Thoracic aorta (tissue), 2 donors: ENCODE measurements around the gene KIRREL3. TPM values are rescaled to one million over a fixed set of nuclear protein-coding genes. Genes with fewer than 3 reads are reported as not detected.

Source experiments
- ATAC-seq: fragments of 150-250 bp; one replicate; pipeline ENCODE4 v1.8.0; 2017; ENCODE audit warnings: low read depth; ENCODE audit not compliant: insufficient number of reproducible peaks, low FRiP score
- DNase-seq: peaks from one replicate; pipeline ENCODE4 v3.0.0-alpha.2; 2020; ENCODE audit warnings: low spot score
- H3K27ac ChIP-seq, 2 donors: fragments of 200-600 bp; sonication (generic); 1 replicate in 1 of 2; 2 replicates in 1 of 2; pipeline ENCODE4 v1.5.1; 2016; ENCODE audit warnings: mild to moderate bottlenecking in 2 of 2, moderate library complexity in 2 of 2
- H3K27me3 ChIP-seq: fragments of 200-600 bp; sonication (generic); replicated peaks from 2 replicates; pipeline ENCODE4 v1.6.0; 2016; ENCODE audit warnings: mild to moderate bottlenecking; ENCODE audit not compliant: insufficient read depth
- H3K36me3 ChIP-seq: fragments of 200-600 bp; sonication (generic); one replicate; pipeline ENCODE4 v1.5.1; 2016
- H3K4me1 ChIP-seq, 2 donors: fragments of 200-600 bp; sonication (generic); 1 replicate in 1 of 2; 2 replicates in 1 of 2; pipeline versions ENCODE4 v1.5.1 to v1.6.0; 2016; ENCODE audit warnings: low read depth in 2 of 2, mild to moderate bottlenecking in 1 of 2; ENCODE audit not compliant: control insufficient read depth in 1 of 2
- H3K4me3 ChIP-seq: fragments of 200-600 bp; sonication (generic); 2 replicates; pipeline ENCODE4 v1.5.1; 2016; ENCODE audit warnings: mild to moderate bottlenecking
- H3K9me3 ChIP-seq: fragments of 200-600 bp; sonication (generic); 2 replicates; pipeline ENCODE4 v1.5.1; 2016
- CTCF ChIP-seq: fragments of 200-600 bp; sonication (generic); IDR thresholded peaks from one replicate; pipeline ENCODE4 v1.5.1; 2019; ENCODE audit warnings: antibody characterized with exemption
- total RNA-seq, 2 donors: library from RNA; depleted of rRNA; stranded (reverse); fragments of >200 nt; gene quantifications; one replicate each; pipeline versions ENCODE4 v1.1.0 to v1.2.3, GENCODE V29; 2016

Gene KIRREL3
- total RNA-seq, 2 donors from 2014 or later = not detected

GRCh38 chr11:126679033-126679432 is 321.5 kb downstream of the KIRREL3 start:
- Histone ChIP-seq H3K27me3 (no peaks in the 10 kb centered on the region), H3K27ac (no peak overlapping the region), H3K4me1 (no peaks in the 10 kb centered on the region), H3K36me3 (no peaks in the 10 kb centered on the region), H3K4me3 (no peak overlapping the region), H3K9me3 (no peaks in the 10 kb centered on the region)
- no peak for TF ChIP-seq CTCF
- ATAC-seq (no peak), DNase-seq (no peak)

GRCh38 chr11:126676536-126676935 is 324.0 kb downstream of the KIRREL3 start:
- ATAC-seq (no peak), DNase-seq (no peak)
- Histone ChIP-seq H3K27me3 (no peaks in the 10 kb centered on the region), H3K9me3 (no peaks in the 10 kb centered on the region), H3K36me3 (no peaks in the 10 kb centered on the region), H3K4me3 (no peak overlapping the region), H3K27ac (no peak overlapping the region), H3K4me1 (no peaks in the 10 kb centered on the region)
- no peak for TF ChIP-seq CTCF

GRCh38 chr11:126673319-126673718 is 327.3 kb downstream of the KIRREL3 start:
- Histone ChIP-seq H3K27ac (no peak overlapping the region), H3K4me1 (no peaks in the 10 kb centered on the region), H3K9me3 (no peaks in the 10 kb centered on the region), H3K36me3 (no peaks in the 10 kb centered on the region), H3K4me3 (no peak overlapping the region), H3K27me3 (no peaks in the 10 kb centered on the region)
- DNase-seq = no peak
- TF ChIP-seq CTCF = no peak
- ATAC-seq = no peak

- no peaks in the 10 kb centered on the region for H3K36me3 ChIP-seq
- H3K27ac ChIP-seq = no peak overlapping the region
- H3K27me3 ChIP-seq = no peaks in the 10 kb centered on the region
- ATAC-seq = no peak
- TF ChIP-seq CTCF = no peak
- DNase-seq = no peak
- no peaks in the 10 kb centered on the region for H3K4me1 ChIP-seq
- H3K9me3 ChIP-seq = no peaks in the 10 kb centered on the region
- no peak overlapping the region for H3K4me3 ChIP-seq
Measured at GRCh38 chr11:126669416-126669815, 331.2 kb downstream of the KIRREL3 start.

- DNase-seq (no peak), ATAC-seq (no peak)
- Histone ChIP-seq H3K4me3 (no peak overlapping the region), H3K4me1 (no peaks in the 10 kb centered on the region), H3K36me3 (no peaks in the 10 kb centered on the region), H3K27me3 (no peaks in the 10 kb centered on the region), H3K9me3 (no peaks in the 10 kb centered on the region), H3K27ac (no peak overlapping the region)
- TF ChIP-seq CTCF = no peak
Measured at GRCh38 chr11:126664643-126665042, 335.9 kb downstream of the KIRREL3 start.
